ENCODE results near the gene ZNF598.

GRCh38 chr16:2047330-2048115 is 37.9 kb upstream of the ZNF598 start, which contains the start of the genes NTHL1 and TSC2:
- TF ChIP-seq CTCF (conservative IDR thresholded peaks at IDR 0.05; ENCODE audit: low read depth, low read length) (no peak; the same call in 1 of the 2 replicates), EZH2 (IDR thresholded peaks at IDR 0.05; ENCODE audit: borderline replicate concordance, low read depth, low read length, poor library complexity, severe bottlenecking) (no peak)
